Mesothelial cell of epicardium (in vitro differentiated cells): ENCODE results near the gene NELFA. TPM values are rescaled to one million over a fixed set of nuclear protein-coding genes. Genes with fewer than 3 reads are reported as not detected.

Experiments
- DNase-seq, 2 experiments: peaks; one replicate each; pipeline ENCODE4 v3.0.0; 2021; ENCODE audit warnings: low spot score in 2 of 2; ENCODE audit not compliant: unreplicated experiment in 2 of 2
- H3K27ac Mint-ChIP-seq: 2 replicates; pipeline ENCODE4 v1.8.0; 2021; ENCODE audit warnings: mixed read lengths
- H3K27me3 Mint-ChIP-seq: 2 replicates; pipeline ENCODE4 v1.8.0; 2021; ENCODE audit warnings: low read depth, mixed read lengths
- H3K36me3 Mint-ChIP-seq: 2 replicates; pipeline ENCODE4 v1.8.0; 2021; ENCODE audit warnings: mixed read lengths
- H3K4me1 Mint-ChIP-seq: 2 replicates; pipeline ENCODE4 v1.8.0; 2021; ENCODE audit warnings: mixed read lengths
- H3K4me3 Mint-ChIP-seq: 2 replicates; pipeline ENCODE4 v1.8.0; 2021; ENCODE audit warnings: mild to moderate bottlenecking, moderate library complexity, mixed read lengths
- H3K9me3 Mint-ChIP-seq: 2 replicates; pipeline ENCODE4 v1.8.0; 2021; ENCODE audit warnings: mixed read lengths
- CTCF ChIP-seq: fragments of 200-600 bp; sonication (generic); IDR thresholded peaks from one replicate; pipeline ENCODE4 v1.5.0; 2021; ENCODE audit warnings: antibody characterized with exemption; ENCODE audit not compliant: unreplicated experiment
- total RNA-seq: library from RNA; stranded (reverse); gene quantifications from 3 replicates; pipeline ENCODE4 v1.2.1, GENCODE V29; 2021

NELFA gene
- total RNA-seq, 1 donor from 2014 or later = 55.8 TPM

GRCh38 chr4:1982124-1983052, 26.4 kb downstream of the NELFA start:
- no peak overlapping the region for H3K4me3 Mint-ChIP-seq
- H3K27ac Mint-ChIP-seq = peak overlapping the region; percentile 67
- no peaks in the 10 kb centered on the region for H3K9me3 Mint-ChIP-seq

DNA sequence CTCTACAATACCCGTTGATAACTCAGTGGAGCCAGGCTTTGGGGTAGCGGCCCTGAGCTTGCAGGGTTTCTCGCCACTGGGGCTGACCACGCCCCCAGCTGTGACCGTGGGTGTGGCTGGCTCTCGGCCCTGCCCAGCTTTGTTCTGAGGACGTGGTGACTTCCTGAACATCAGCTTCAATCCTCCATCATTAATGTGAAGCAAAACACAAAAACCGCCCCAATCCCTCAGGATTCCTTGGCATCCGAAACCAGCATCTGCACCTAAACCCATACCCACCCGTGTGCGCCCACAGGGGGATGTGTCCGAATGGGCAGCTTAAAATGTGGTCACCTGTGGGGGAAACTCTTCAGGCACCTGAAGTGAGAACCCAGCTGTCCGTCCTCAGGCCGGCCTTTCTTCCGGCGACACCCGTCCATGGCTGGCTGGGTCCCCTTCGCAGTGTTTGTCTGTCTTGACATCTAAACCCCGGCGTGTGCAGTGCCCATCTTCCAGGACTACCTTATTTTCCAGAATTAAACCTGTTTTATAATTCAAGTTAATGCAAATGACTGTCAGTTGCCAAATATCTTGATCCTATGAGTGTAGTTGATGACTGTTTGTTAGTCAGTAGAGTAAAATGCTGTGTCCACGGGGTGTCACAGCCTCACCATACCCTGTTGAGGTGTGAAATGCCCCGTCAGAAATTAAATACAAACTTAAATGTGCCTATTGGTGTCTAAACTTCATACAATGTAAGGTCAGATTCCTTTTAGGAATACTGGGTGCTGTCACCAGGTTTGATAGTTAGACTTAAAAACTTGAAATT, 27.3 kb downstream of the NELFA start:
- Mint-ChIP-seq H3K36me3 (peaks cover 32% of the 10 kb centered on the region), H3K4me1 (no peaks in the 10 kb centered on the region), H3K27me3 (no peaks in the 10 kb centered on the region), H3K27ac (peak overlapping the region; percentile 54), H3K4me3 (no peak overlapping the region), H3K9me3 (no peaks in the 10 kb centered on the region)
- no peak for DNase-seq
- TF ChIP-seq CTCF = no peak

More at GRCh38 chr4:1982124-1983052, 26.4 kb downstream of the NELFA start:
- Mint-ChIP-seq H3K27me3 (no peaks in the 10 kb centered on the region), H3K36me3 (peaks cover 29% of the 10 kb centered on the region), H3K4me1 (no peaks in the 10 kb centered on the region)
- DNase-seq = no peak
- no peak for TF ChIP-seq CTCF

DNA sequence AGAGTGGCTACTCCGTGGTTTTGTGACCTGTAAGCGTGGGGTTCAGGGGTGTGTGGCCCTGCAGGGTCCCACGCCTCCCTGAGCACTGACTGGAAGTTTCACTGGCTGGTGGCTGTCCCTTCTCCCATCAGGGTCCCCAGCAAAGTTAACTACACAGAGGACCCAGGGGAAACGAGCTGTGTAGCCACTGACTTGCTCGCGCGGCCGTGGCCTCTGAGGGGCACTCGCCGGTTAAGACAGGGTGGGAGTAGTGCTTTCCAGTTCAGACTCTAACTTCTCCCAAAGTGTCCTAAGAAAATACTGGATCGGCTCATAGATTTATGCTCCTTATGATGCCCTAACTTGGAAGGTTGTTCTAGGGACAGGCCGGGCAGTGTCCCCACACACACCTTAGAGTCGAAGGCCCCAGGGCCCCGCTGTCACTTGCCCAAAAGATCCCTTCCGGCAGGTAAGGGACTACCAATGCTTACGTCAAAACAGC, 28.2 kb downstream of the NELFA start:
- DNase-seq = no peak
- Mint-ChIP-seq H3K4me1 (no peaks in the 10 kb centered on the region), H3K4me3 (no peak overlapping the region), H3K36me3 (peaks cover 37% of the 10 kb centered on the region), H3K27me3 (no peaks in the 10 kb centered on the region), H3K27ac (peak overlapping the region; percentile 34), H3K9me3 (no peaks in the 10 kb centered on the region)
- no peak for TF ChIP-seq CTCF

DNA sequence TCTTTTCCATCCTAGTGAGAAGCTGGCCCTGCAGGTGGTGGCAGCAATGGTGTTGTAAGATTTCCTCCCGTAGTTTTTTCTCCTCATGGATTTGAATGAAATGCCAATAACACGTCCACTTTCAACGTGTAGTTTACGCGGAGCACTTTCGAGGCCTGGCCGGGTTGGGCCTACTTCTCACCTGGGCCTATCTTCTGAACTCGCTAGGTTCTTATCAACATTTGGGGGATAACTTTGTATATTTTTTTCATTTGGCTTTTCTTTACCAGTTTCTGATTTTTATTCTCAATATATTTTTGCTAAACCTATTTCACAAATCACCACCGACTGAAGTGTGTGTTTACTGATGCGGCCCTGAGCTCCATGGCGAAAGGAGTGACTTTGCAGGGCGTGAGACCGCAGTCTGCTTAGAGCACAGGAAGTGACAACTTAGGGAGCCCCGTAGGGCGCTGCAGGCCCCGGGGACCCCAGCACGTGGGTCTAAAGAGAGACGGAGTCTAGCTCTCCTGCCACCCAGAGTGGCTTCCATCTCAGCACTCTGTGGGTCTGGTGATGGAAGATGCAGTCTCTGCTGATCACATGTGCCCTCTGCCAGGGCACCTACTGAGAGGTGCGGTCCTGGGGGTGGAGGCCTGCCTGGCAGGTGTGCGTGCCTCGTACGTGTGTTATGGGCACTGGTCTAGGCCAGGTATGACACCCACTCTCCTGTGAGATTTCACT, 29.1 kb downstream of the NELFA start:
- Mint-ChIP-seq H3K4me1 (no peaks in the 10 kb centered on the region), H3K27me3 (no peaks in the 10 kb centered on the region), H3K36me3 (peaks cover 39% of the 10 kb centered on the region), H3K9me3 (no peaks in the 10 kb centered on the region), H3K27ac (peak overlapping the region; percentile 78), H3K4me3 (no peak overlapping the region)
- no peak for DNase-seq
- no peak for TF ChIP-seq CTCF

DNA sequence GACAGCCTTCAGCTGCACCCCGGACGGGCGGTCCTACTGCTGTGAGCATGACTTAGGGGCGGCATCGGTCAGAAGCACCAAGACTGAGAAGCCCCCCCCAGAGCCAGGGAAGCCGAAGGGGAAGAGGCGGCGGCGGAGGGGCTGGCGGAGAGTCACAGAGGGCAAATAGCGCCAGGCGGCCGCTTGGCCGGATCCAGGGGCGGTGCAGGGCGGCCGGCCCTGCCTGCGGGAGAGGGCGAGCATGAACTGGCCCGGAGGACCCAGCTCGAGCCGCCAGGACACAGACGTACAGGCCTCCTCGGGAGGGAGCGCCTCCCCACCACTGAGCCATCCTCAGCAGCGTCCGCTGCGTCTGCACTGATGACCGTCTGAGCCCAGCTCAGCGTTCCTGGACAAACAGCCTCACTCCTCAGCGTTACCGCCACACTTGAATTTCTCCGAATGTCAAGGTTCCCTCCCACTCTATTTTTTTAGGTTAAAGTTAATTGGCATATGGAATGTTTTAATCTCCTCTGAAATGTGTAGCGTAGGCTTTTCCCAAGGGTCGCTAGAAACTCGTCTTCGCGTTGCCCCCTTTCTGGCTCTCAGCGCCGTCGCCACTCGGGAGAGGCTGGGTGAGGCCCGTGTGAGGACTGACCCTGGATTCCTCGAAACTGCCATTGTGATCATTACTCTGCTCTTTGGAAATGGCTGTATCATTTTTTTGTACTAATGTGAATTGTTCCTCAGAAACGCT, 29.9 kb downstream of the NELFA start:
- no peak for TF ChIP-seq CTCF
- Mint-ChIP-seq H3K9me3 (no peaks in the 10 kb centered on the region), H3K36me3 (peaks cover 37% of the 10 kb centered on the region), H3K4me3 (no peak overlapping the region), H3K27me3 (no peaks in the 10 kb centered on the region), H3K4me1 (no peaks in the 10 kb centered on the region), H3K27ac (peak overlapping the region; percentile 78)
- DNase-seq = no peak
